Measurements from ENCODE around the gene ATP6V0D1. TPM values are rescaled to one million over a fixed set of nuclear protein-coding genes. Genes with fewer than 3 reads are reported as not detected.

The ATP6V0D1 gene
- total RNA-seq, 1 donor from 2014 or later = 74.5 TPM

DNA sequence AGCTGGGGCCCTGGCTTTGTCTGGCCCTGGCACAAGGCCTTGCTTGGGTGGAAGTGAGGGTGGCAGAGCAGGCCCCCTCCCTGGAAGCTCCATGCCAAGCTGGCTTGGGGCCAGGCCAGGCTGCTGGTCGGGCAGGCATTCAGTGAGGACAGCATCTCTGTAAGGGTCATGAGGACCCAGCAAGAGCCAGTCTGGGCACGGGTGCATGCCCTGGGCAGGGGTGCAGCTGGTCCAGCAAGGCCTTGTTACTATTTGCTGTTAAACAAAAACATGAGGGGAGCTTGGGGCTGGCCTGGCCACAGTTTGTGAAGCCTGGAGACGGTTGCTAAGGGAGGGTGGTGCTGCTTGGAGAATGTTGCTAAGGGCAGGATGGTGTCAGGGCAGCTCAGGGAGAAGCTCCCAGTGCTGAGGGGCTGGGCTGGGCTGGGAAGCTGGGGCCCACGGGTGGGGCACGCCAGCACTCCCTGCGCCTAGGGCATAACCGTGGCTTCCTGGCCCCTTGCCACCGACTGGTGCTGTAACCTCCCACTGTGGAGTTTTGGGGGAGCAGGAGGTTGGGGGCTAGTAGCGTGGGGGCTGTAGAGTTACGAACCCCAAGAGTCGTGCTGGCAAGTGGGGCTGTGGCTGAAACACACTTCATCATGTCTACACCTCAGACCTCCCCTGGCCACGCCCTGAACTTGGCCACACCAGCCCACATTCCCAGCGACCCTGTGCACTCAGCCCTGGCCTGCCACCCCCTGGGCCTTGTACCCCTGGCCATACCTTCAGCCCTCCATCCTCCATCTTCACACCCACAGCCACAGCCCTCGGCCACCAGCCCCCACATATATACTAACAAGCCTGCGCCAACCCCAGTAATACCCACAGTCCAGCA, 89.3 kb downstream of the ATP6V0D1 start:
- no peak overlapping the region for H3K4me3 Mint-ChIP-seq
- no peak for ATAC-seq (ENCODE audit: low read depth)

DNA sequence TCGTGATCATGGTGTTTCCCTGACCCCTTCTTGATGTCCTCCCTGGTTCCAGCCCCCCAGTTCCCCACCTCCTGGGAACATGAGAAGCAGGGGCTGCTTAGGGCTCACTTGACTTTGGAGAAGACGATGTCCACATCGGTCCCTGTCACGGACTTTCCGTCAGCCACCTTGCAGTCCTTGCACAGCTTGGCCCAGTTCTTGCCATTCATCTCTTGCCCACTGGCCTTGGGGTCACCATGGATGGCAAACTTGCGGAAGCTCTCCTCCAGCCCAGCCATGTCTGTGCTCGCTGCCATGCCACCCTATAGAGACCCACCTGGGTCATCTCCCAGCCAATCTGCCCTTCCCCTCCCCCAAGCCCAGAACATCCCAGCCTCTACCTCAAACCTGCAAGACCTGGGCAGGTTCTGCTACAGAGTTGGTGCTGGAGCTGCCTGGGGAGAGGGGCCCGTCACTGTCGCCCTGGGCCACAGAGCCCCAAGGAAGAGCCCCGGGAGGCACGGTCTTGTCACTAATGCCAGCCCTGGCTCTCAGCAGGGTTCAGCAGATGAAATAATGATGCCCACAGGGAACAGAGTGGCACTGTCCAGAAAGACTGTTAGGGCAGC, 90.0 kb downstream of the ATP6V0D1 start:
- DNase-seq (no peak), ATAC-seq (ENCODE audit: low read depth) (no peak)
- intact Hi-C loops (cut with micrococcal nuclease) = no loop called here
- no peak overlapping the region for H3K4me3 Mint-ChIP-seq
- H3K9me3 Mint-ChIP-seq = no peaks in the 10 kb centered on the region
- TF ChIP-seq, protein P1, sequence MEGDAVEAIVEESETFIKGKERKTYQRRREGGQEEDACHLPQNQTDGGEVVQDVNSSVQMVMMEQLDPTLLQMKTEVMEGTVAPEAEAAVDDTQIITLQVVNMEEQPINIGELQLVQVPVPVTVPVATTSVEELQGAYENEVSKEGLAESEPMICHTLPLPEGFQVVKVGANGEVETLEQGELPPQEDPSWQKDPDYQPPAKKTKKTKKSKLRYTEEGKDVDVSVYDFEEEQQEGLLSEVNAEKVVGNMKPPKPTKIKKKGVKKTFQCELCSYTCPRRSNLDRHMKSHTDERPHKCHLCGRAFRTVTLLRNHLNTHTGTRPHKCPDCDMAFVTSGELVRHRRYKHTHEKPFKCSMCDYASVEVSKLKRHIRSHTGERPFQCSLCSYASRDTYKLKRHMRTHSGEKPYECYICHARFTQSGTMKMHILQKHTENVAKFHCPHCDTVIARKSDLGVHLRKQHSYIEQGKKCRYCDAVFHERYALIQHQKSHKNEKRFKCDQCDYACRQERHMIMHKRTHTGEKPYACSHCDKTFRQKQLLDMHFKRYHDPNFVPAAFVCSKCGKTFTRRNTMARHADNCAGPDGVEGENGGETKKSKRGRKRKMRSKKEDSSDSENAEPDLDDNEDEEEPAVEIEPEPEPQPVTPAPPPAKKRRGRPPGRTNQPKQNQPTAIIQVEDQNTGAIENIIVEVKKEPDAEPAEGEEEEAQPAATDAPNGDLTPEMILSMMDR (IDR thresholded peaks at IDR 0.05) = no peak
- H3K36me3 Mint-ChIP-seq (ENCODE audit: low read depth) = no peaks in the 10 kb centered on the region
- H3K4me1 Mint-ChIP-seq = peaks cover 19% of the 10 kb centered on the region
- ChIA-PET POLR2A (interaction anchor here (0.6 kb wide), 1 partner anchor 13 kb away, joined by 4 read pairs; no protein-coding TSS in a partner anchor), CTCF (interaction anchor here (1.0 kb wide), 1 partner anchor 56 kb away, joined by 3 read pairs; no protein-coding TSS in a partner anchor)
- H3K27me3 Mint-ChIP-seq = peaks cover 23% of the 10 kb centered on the region
- no peak overlapping the region for H3K27ac Mint-ChIP-seq

More for the DNA sequence above, 89.3 kb downstream of the ATP6V0D1 start:
- DNase-seq = no peak
- H3K36me3 Mint-ChIP-seq (ENCODE audit: low read depth) = no peaks in the 10 kb centered on the region
- no peak overlapping the region for H3K27ac Mint-ChIP-seq
- TF ChIP-seq, protein P1 (IDR thresholded peaks at IDR 0.05) = no peak
- peaks cover 19% of the 10 kb centered on the region for H3K4me1 Mint-ChIP-seq
- POLR2A ChIA-PET = interaction anchor here (0.6 kb wide), 1 partner anchor 12 kb away, joined by 4 read pairs; no protein-coding TSS in a partner anchor
- no peaks in the 10 kb centered on the region for H3K9me3 Mint-ChIP-seq
- peaks cover 23% of the 10 kb centered on the region for H3K27me3 Mint-ChIP-seq
- CTCF ChIA-PET = no interaction called here
- intact Hi-C loops (cut with micrococcal nuclease) = no loop called here

DNA sequence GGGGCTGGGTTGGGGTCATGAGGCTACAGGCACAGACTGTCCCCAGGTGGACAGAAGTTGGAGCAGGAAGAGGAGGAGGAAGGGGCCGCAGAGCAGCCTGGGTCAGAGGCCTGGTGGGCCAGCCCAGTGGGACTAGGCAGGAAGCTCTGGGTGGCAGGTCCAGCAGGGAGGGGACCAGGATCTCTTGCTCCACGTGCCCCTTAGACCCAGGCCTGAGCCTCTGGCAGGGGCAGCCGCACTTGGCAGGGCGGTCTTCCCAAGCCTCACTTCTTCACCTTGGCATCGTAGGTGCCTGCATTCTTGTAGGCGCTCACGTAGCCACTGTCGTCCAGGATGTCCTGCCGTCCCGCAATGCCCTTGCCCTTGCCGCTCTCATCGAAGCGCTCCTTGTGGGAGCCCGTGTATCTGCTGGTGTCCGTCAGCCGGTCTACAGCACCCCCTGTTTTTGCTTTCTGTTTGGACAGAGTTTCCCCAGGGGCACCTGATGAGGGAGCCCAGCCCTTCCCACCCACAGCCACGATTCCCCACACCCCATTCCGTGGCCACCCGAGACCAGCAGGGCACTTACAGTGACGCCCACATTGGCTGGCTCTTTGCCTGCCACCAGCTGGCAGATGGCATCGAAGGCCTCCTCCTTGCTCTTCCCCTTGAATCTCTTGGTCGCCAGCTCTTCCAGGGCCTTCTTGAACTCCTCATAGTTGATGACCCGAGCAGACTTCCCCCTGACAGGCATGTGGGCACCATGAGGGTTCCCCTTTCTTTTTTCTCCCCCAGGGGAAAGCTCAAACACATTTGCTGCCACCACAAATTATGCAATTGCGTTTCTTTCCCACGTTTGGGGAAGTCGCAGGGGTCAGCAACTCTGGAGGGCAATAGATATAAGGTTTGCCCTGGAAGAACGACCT, 90.8 kb downstream of the ATP6V0D1 start:
- H3K4me1 Mint-ChIP-seq = peaks cover 19% of the 10 kb centered on the region
- ChIA-PET CTCF (interaction anchor here (1.0 to 1.1 kb wide), 2 partner anchors 9 to 57 kb away, joined by 3 read pairs; no protein-coding TSS in a partner anchor), POLR2A (no interaction called here)
- peaks cover 23% of the 10 kb centered on the region for H3K27me3 Mint-ChIP-seq
- no peaks in the 10 kb centered on the region for H3K36me3 Mint-ChIP-seq (ENCODE audit: low read depth)
- H3K9me3 Mint-ChIP-seq = no peaks in the 10 kb centered on the region
- H3K27ac Mint-ChIP-seq = peak overlapping the region; percentile 19
- H3K4me3 Mint-ChIP-seq = no peak overlapping the region
- DNase-seq (no peak), ATAC-seq (ENCODE audit: low read depth) (no peak)
- TF ChIP-seq, protein P1 (IDR thresholded peaks at IDR 0.05) = no peak
- intact Hi-C loops (cut with micrococcal nuclease) = no loop called here

DNA sequence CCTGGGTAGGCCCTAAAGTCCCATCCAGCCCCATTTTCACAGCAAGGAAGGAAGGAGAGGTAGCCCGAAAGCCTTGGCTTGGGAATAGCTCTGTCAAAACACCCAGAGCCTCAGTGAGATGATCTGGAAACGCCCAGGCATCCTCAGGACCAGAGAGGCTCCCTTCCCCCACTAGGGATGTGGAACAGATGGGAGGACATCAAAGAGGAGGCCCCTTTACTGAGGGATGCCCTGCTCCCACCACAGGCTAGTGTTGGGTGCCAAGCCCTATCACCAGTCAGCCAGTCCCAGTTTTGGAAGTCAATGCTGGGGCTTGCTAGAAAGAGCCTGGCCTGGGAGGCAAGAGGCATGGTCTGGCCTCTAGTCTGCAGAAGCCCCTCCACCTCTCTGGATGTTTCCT, 92.4 kb downstream of the ATP6V0D1 start:
- DNase-seq (no peak), ATAC-seq (ENCODE audit: low read depth) (no peak)
- Mint-ChIP-seq H3K4me3 (no peak overlapping the region), H3K36me3 (ENCODE audit: low read depth) (no peaks in the 10 kb centered on the region), H3K27ac (no peak overlapping the region), H3K9me3 (no peaks in the 10 kb centered on the region), H3K27me3 (peaks cover 19% of the 10 kb centered on the region), H3K4me1 (peaks cover 11% of the 10 kb centered on the region)
- POLR2A ChIA-PET = interaction anchor here (0.6 kb wide), 2 partner anchors 61 to 1454 kb away, joined by 5 to 8 read pairs; no protein-coding TSS in a partner anchor
- CTCF ChIA-PET = interaction anchor here (1.1 kb wide), 1 partner anchor 11 kb away, joined by 3 read pairs; no protein-coding TSS in a partner anchor
- TF ChIP-seq, protein P1 (IDR thresholded peaks at IDR 0.05) = no peak
- intact Hi-C loops (cut with micrococcal nuclease) = no loop called here
